SK-N-SH treated with all-trans-retinoic acid at 6 μM for 48 hours (cell line): ENCODE data around the gene NKAIN4.

ENCODE experiments used
- ESRRG ChIP-seq: fragments of 250-450 bp; sonication (Bioruptor Pico); IDR thresholded peaks from 2 replicates; pipeline ENCODE4 v1.6.1; 2021; ENCODE audit warnings: mild to moderate bottlenecking
- ISL1 ChIP-seq: fragments of 250-450 bp; sonication (Bioruptor Pico); IDR thresholded peaks from 2 replicates; pipeline ENCODE4 v2.1.2; 2022; ENCODE audit warnings: mild to moderate bottlenecking, moderate library complexity
- RARB ChIP-seq: fragments of 250-450 bp; sonication (Bioruptor Pico); IDR thresholded peaks from 2 replicates; pipeline ENCODE4 v1.8.0; 2021; ENCODE audit warnings: mild to moderate bottlenecking, moderate library complexity
- ZC3H10 ChIP-seq: fragments of 250-450 bp; sonication (Bioruptor Pico); IDR thresholded peaks from 2 replicates; pipeline ENCODE4 v1.5.1; 2021; ENCODE audit warnings: mild to moderate bottlenecking, moderate library complexity
- ZFP3 ChIP-seq: fragments of 250-450 bp; sonication (Bioruptor Pico); IDR thresholded peaks from 2 replicates; pipeline ENCODE4 v1.5.0; 2020; ENCODE audit warnings: mild to moderate bottlenecking, moderate library complexity
- TF ChIP-seq, protein P1 (sequence below): fragments of 250-450 bp; sonication (Bioruptor Pico); IDR thresholded peaks from 2 replicates; pipeline ENCODE4 v1.5.1; 2020; ENCODE audit warnings: low read depth, mild to moderate bottlenecking, moderate library complexity
- TF ChIP-seq, protein P2 (sequence below): fragments of 250-450 bp; sonication (Bioruptor Pico); IDR thresholded peaks from 2 replicates; pipeline ENCODE4 v1.8.0; 2020; ENCODE audit warnings: mild to moderate bottlenecking, moderate library complexity, borderline replicate concordance

DNA sequence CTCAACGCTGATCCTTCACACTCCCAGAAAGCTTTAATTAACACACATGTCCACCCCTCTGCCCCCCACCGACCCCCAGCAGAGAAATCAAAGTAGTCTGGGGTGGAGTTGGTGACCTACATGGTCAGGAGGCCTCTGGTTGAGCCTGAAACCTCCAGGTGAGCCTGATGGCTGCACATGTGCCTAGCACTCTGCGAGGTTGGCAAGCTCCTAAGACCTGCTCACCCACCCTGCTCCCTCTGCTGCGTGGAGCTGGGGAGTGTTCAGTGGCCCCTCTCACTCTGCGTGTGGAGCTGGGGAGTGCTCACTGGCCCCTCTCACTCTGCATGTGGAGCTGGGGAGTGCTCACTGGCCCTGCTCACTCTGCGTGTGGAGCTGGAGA lies 30.4 kb downstream of the NKAIN4 start:
- TF ChIP-seq, protein P1, sequence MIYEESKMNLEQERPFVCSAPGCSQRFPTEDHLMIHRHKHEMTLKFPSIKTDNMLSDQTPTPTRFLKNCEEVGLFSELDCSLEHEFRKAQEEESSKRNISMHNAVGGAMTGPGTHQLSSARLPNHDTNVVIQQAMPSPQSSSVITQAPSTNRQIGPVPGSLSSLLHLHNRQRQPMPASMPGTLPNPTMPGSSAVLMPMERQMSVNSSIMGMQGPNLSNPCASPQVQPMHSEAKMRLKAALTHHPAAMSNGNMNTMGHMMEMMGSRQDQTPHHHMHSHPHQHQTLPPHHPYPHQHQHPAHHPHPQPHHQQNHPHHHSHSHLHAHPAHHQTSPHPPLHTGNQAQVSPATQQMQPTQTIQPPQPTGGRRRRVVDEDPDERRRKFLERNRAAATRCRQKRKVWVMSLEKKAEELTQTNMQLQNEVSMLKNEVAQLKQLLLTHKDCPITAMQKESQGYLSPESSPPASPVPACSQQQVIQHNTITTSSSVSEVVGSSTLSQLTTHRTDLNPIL (CRISPR knock-in tag): no peak
- no peak for TF ChIP-seq ZFP3
- no peak for TF ChIP-seq ESRRG (CRISPR knock-in tag)
- TF ChIP-seq, protein P2, sequence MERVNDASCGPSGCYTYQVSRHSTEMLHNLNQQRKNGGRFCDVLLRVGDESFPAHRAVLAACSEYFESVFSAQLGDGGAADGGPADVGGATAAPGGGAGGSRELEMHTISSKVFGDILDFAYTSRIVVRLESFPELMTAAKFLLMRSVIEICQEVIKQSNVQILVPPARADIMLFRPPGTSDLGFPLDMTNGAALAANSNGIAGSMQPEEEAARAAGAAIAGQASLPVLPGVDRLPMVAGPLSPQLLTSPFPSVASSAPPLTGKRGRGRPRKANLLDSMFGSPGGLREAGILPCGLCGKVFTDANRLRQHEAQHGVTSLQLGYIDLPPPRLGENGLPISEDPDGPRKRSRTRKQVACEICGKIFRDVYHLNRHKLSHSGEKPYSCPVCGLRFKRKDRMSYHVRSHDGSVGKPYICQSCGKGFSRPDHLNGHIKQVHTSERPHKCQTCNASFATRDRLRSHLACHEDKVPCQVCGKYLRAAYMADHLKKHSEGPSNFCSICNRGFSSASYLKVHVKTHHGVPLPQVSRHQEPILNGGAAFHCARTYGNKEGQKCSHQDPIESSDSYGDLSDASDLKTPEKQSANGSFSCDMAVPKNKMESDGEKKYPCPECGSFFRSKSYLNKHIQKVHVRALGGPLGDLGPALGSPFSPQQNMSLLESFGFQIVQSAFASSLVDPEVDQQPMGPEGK (CRISPR knock-in tag): no peak
- no peak for TF ChIP-seq RARB (CRISPR knock-in tag)
- TF ChIP-seq ZC3H10 (CRISPR knock-in tag): no peak
- TF ChIP-seq ISL1 (CRISPR knock-in tag): no peak
